Muscle of leg (tissue), 11 donors: ENCODE measurements around the gene BRME1. TPM values are rescaled to one million over a fixed set of nuclear protein-coding genes. Genes with fewer than 3 reads are reported as not detected.

Source experiments
- DNase-seq: peaks from one replicate; pipeline ENCODE4 v3.0.0; 2013
- H3K27ac ChIP-seq: one replicate; pipeline ENCODE4 v1.5.1; 2013; ENCODE audit warnings: mild to moderate bottlenecking, low read length, control low read depth
- H3K27me3 ChIP-seq: one replicate; pipeline ENCODE4 v1.6.1; 2013; ENCODE audit warnings: low read length; ENCODE audit not compliant: control insufficient read depth, insufficient read depth
- H3K36me3 ChIP-seq: one replicate; pipeline ENCODE4 v1.6.1; 2013; ENCODE audit warnings: low read length; ENCODE audit not compliant: control insufficient read depth, insufficient read depth
- H3K4me1 ChIP-seq: one replicate; pipeline ENCODE4 v1.6.1; 2013; ENCODE audit warnings: low read length; ENCODE audit not compliant: control insufficient read depth, insufficient read depth
- H3K4me3 ChIP-seq: one replicate; pipeline ENCODE4 v1.5.1; 2013; ENCODE audit warnings: low read length, control low read depth
- H3K9me3 ChIP-seq: replicated peaks from 2 replicates; pipeline ENCODE4 v1.6.1; 2013; ENCODE audit warnings: low read depth, low read length; ENCODE audit not compliant: control insufficient read depth
- WGBS: methylation state at CpG from one replicate; pipeline ENCODE4 v1.1.5; 2013; ENCODE audit warnings: missing lambda C conversion rate; ENCODE audit not compliant: insufficient coverage; 5-methylcytosine and 5-hydroxymethylcytosine counted together
- polyA plus RNA-seq, 8 donors: library from polyadenylated mRNA; unstranded; fragments of 120-200 nt; gene quantifications; one replicate each; pipeline versions ENCODE4 v1.2.1 to v1.2.3, GENCODE V29; 2013; ENCODE audit warnings: inconsistent platforms in 1 of 8, low replicate concordance in 1 of 8; ENCODE audit not compliant: insufficient read length in 8 of 8, insufficient read depth in 1 of 8
- total RNA-seq: library from RNA; stranded (reverse); fragments of 120-200 nt; gene quantifications from one replicate; pipeline ENCODE4 v1.2.4, GENCODE V29; 2013

Gene BRME1
- total and polyA plus RNA-seq, 9 donors: 2.1 to 6.1 (median 3.7) TPM

GRCh38 chr19:13881692-13882418 is 24.1 kb downstream of the BRME1 start:
- H3K4me1 ChIP-seq: peaks cover 41% of the 10 kb centered on the region
- 31% methylated on average over 6 of the region's 17 CpGs for WGBS
- DNase-seq: peak; percentile 54

GRCh38 chr19:13881251-13881691 is 24.6 kb downstream of the BRME1 start:
- peak overlapping the region; percentile 78 for H3K27ac ChIP-seq
- peaks cover 3% of the 10 kb centered on the region for H3K36me3 ChIP-seq
- H3K9me3 ChIP-seq: no peaks in the 10 kb centered on the region
- no peak overlapping the region for H3K4me3 ChIP-seq
- H3K27me3 ChIP-seq: no peaks in the 10 kb centered on the region
- peak; percentile 59 for DNase-seq
- 16% methylated on average over 6 of the region's 12 CpGs for WGBS
- H3K4me1 ChIP-seq: peaks cover 41% of the 10 kb centered on the region

More at GRCh38 chr19:13881692-13882418, 24.1 kb downstream of the BRME1 start:
- no peaks in the 10 kb centered on the region for H3K9me3 ChIP-seq
- H3K4me3 ChIP-seq: no peak overlapping the region
- peaks cover 3% of the 10 kb centered on the region for H3K36me3 ChIP-seq
- peak overlapping the region; percentile 78 for H3K27ac ChIP-seq
- no peaks in the 10 kb centered on the region for H3K27me3 ChIP-seq

- H3K27ac ChIP-seq: peak overlapping the region; percentile 78
- DNase-seq: peak; percentile 96
- peaks cover 3% of the 10 kb centered on the region for H3K36me3 ChIP-seq
- H3K27me3 ChIP-seq: no peaks in the 10 kb centered on the region
- H3K4me1 ChIP-seq: peaks cover 41% of the 10 kb centered on the region
- no peaks in the 10 kb centered on the region for H3K9me3 ChIP-seq
- 1% methylated on average over 27 of the region's 34 CpGs for WGBS
- H3K4me3 ChIP-seq: peak overlapping the region; percentile 20
Measured at GRCh38 chr19:13880059-13881043, 25.6 kb downstream of the BRME1 start.

- Histone ChIP-seq H3K27me3 (no peaks in the 10 kb centered on the region), H3K4me1 (peaks cover 34% of the 10 kb centered on the region), H3K36me3 (peaks cover 3% of the 10 kb centered on the region), H3K4me3 (no peak overlapping the region), H3K9me3 (no peaks in the 10 kb centered on the region), H3K27ac (no peak overlapping the region)
- WGBS: 84% methylated on average over 27 of the region's 27 CpGs
- DNase-seq: no peak
Measured at GRCh38 chr19:13877303-13877702, 28.6 kb downstream of the BRME1 start.

- Histone ChIP-seq H3K27ac (no peak within 1 kb of the TSS), H3K9me3 (no peaks in the 10 kb centered on the region), H3K4me1 (peaks cover 30% of the 10 kb centered on the region), H3K4me3 (no peak within 1 kb of the TSS), H3K36me3 (peaks cover 3% of the 10 kb centered on the region), H3K27me3 (no peaks in the 10 kb centered on the region)
- no peak for DNase-seq
- WGBS: 33% methylated on average over 1 of the region's 5 CpGs
Measured at GRCh38 chr19:13876834-13877233, 29.1 kb downstream of the BRME1 start, which contains the start of gene NANOS3. TSS of gene NANOS3 (plus strand) at chr19:13877134. CDS start at chr19:13877249, 115 bp downstream.

GRCh38 chr19:13875824-13876223 is 30.1 kb downstream of the BRME1 start:
- Histone ChIP-seq H3K9me3 (no peaks in the 10 kb centered on the region), H3K4me3 (no peak overlapping the region), H3K4me1 (peaks cover 27% of the 10 kb centered on the region), H3K27ac (no peak overlapping the region), H3K27me3 (no peaks in the 10 kb centered on the region), H3K36me3 (peaks cover 3% of the 10 kb centered on the region)
- DNase-seq: no peak
- WGBS: no CpG with 5 or more reads among the region's 5 CpGs

- Histone ChIP-seq H3K36me3 (peaks cover 3% of the 10 kb centered on the region), H3K9me3 (no peaks in the 10 kb centered on the region), H3K27ac (no peak overlapping the region), H3K4me3 (no peak overlapping the region), H3K4me1 (peaks cover 18% of the 10 kb centered on the region), H3K27me3 (no peaks in the 10 kb centered on the region)
- no peak for DNase-seq
- WGBS: 26% methylated on average over 19 of the region's 35 CpGs
Measured at GRCh38 chr19:13873834-13874515, 31.9 kb downstream of the BRME1 start.

- Histone ChIP-seq H3K4me1 (peaks cover 23% of the 10 kb centered on the region), H3K4me3 (peak overlapping the region; percentile 34), H3K27me3 (no peaks in the 10 kb centered on the region), H3K36me3 (peaks cover 3% of the 10 kb centered on the region), H3K27ac (no peak overlapping the region), H3K9me3 (no peaks in the 10 kb centered on the region)
- peak; percentile 53 for DNase-seq
- 2% methylated on average over 33 of the region's 45 CpGs for WGBS
Measured at GRCh38 chr19:13872695-13873389, 33.1 kb downstream of the BRME1 start.

GRCh38 chr19:13872339-13872694 is 33.6 kb downstream of the BRME1 start:
- no peaks in the 10 kb centered on the region for H3K9me3 ChIP-seq
- H3K4me1 ChIP-seq: peaks cover 23% of the 10 kb centered on the region
- DNase-seq: no peak
- H3K27ac ChIP-seq: no peak overlapping the region
- H3K27me3 ChIP-seq: no peaks in the 10 kb centered on the region
- WGBS: no CpG with 5 or more reads among the region's 5 CpGs
- H3K4me3 ChIP-seq: peak overlapping the region; percentile 34
- H3K36me3 ChIP-seq: no peaks in the 10 kb centered on the region
